ENCODE measurements around the gene DLG3. TPM values are rescaled to one million over a fixed set of nuclear protein-coding genes. Genes with fewer than 3 reads are reported as not detected.

Gene DLG3
- total and polyA plus RNA-seq, 2 of the 8 experiments (the other 6 are each of a cell fraction or from before 2014, with no cell fraction given) = 29.2 to 63.8 TPM

DNA sequence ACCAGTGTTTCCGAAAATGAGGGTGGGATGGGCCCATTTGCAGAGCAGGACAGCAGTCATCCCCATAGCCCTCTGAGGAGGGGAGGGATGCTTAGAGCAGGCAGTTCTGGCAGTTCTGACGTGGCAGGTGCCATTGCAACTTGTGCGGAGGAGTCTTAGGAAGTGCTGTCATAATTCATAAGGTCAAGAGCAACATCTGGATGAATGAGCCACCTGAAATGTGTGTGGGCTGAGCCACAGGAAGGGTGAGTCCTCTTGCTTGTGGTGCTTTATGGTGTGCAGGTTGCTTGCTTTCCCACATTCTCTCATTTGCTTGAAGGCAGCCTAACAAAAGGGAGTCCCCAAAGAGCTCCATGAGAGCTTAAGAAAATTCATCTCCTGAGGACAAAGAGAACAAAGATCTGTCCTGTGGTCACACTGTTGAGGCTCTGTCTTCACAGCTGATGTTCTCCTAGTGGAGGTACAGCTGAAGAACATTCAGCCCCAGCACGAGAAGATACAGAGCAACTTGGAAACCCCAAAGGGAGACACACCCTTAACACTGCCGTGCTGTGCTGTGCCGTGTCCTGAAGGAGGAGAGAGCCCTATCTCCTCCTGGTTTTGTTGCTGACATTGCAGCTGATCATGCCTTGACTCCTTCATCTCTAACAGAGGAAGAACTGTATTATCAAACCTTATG, 60.3 kb downstream of the DLG3 start:
- no peak overlapping the region for H3K4me2 ChIP-seq (ENCODE audit: insufficient read depth in 1 of 2, low read depth in 2 of 2, low read length in 2 of 2)
- DNase-seq (ENCODE audit: low read depth in 1 of 2, low spot score in 2 of 2) = no peak
- H4K20me1 ChIP-seq (replicated peaks in 1 of 2; ENCODE audit: control insufficient read depth in 1 of 2, insufficient read depth in 2 of 2, low read length in 2 of 2) = peaks cover 0 to 5% of the 10 kb centered on the region in 2 experiments
- H3K23me2 ChIP-seq (ENCODE audit: low read depth, low read length) = no peaks in the 10 kb centered on the region
- H3K4me3 ChIP-seq (ENCODE audit: extremely low read depth in 1 of 4, insufficient read depth in 2 of 4, low read depth in 3 of 4, low read length in 4 of 4) = no peak overlapping the region
- peak; percentile 14; the same call in 1 of the 2 replicates for TF ChIP-seq POLR2AphosphoS5 (IDR thresholded peaks at IDR 0.05; ENCODE audit: low read depth, low read length)
- TF ChIP-seq TAF1 (IDR thresholded peaks at IDR 0.05; ENCODE audit: low read depth, low read length) = no peak
- TF ChIP-seq SIN3A (conservative IDR thresholded peaks at IDR 0.05 in 1 of 2, IDR thresholded peaks at IDR 0.05 in 1 of 2; ENCODE audit: low read depth in 1 of 2, low read length in 2 of 2) = no peak
- TF ChIP-seq NRF1 (IDR thresholded peaks at IDR 0.05; ENCODE audit: low read depth, low read length) = no peak
- no peak overlapping the region for H3K9ac ChIP-seq (replicated peaks in 1 of 4; ENCODE audit: extremely low read depth in 1 of 4, low read depth in 3 of 4, low read length in 3 of 4)
- no peaks in the 10 kb centered on the region for H3K27me3 ChIP-seq (replicated peaks in 1 of 4; ENCODE audit: control insufficient read depth in 3 of 4, extremely low read depth in 1 of 4, insufficient read depth in 3 of 4, low read length in 3 of 4)
- H3K14ac ChIP-seq (ENCODE audit: insufficient read length) = no peak overlapping the region
- no peak overlapping the region for H3K27ac ChIP-seq (ENCODE audit: low read depth, low read length)
- H4K91ac ChIP-seq (replicated peaks; ENCODE audit: insufficient read length, low read length) = no peak overlapping the region
- H3K9me3 ChIP-seq (ENCODE audit: insufficient read depth in 2 of 2, low read depth in 1 of 2, low read length in 1 of 2) = no peaks in the 10 kb centered on the region
- FAIRE-seq = no peak
- H3K79me2 ChIP-seq (ENCODE audit: control insufficient read depth in 1 of 2, insufficient read depth in 2 of 2, low read length in 2 of 2) = no peaks in the 10 kb centered on the region
- no peak overlapping the region for H2BK12ac ChIP-seq (ENCODE audit: low read depth, low read length)
- no peak overlapping the region for H4K8ac ChIP-seq (ENCODE audit: extremely low read depth, insufficient read depth, low read length)
- ChIA-PET POLR2A (ENCODE audit: partially characterized antibody) (interaction anchor here (0.6 to 1.8 kb wide), 6 partner anchors 24 to 87 kb away, joined by 3 to 7 read pairs (median 4); partner anchors contain the start of gene GDPD2), CTCF (ENCODE audit: partially characterized antibody) (interaction anchor here (0.7 to 1.2 kb wide), 5 partner anchors 10 to 160 kb away, joined by 3 to 5 read pairs (median 3); no protein-coding TSS in a partner anchor)
- H3K4ac ChIP-seq (replicated peaks; ENCODE audit: insufficient read length, low read depth, low read length) = no peak overlapping the region
- H3K79me1 ChIP-seq (ENCODE audit: low read depth, low read length) = no peaks in the 10 kb centered on the region
- H3K18ac ChIP-seq (ENCODE audit: extremely low read depth, low read length) = no peak overlapping the region
- H3K23ac ChIP-seq (ENCODE audit: insufficient read length) = no peak overlapping the region
- no peak overlapping the region for H2BK20ac ChIP-seq (ENCODE audit: low read length)
- H3K4me1 ChIP-seq (replicated peaks in 1 of 4; ENCODE audit: control insufficient read depth in 3 of 4, insufficient read depth in 4 of 4, low read length in 3 of 4) = peaks cover 0 to 4% (median 1%) of the 10 kb centered on the region in 4 experiments; a peak in 3 of 7 replicates
- H4K5ac ChIP-seq (ENCODE audit: insufficient read length, low read depth, low read length) = no peak overlapping the region
- no peak overlapping the region for H2BK15ac ChIP-seq (ENCODE audit: low read length)
- H2BK120ac ChIP-seq (replicated peaks; ENCODE audit: low read depth, low read length) = no peak overlapping the region
- 76% methylated on average over 6 of the region's 6 CpGs; no CpG with 5 or more reads in 1 of the 2 experiments for WGBS, 2 experiments (ENCODE audit: extremely low coverage in 1 of 2, insufficient coverage in 1 of 2, insufficient read length in 1 of 2, insufficient replicate concordance in 2 of 2, low coverage in 1 of 2, low lambda C conversion rate in 2 of 2, missing lambda C conversion rate in 1 of 2)
- no peak overlapping the region for H3K56ac ChIP-seq (replicated peaks; ENCODE audit: insufficient read length, low read depth, low read length)
- no peak overlapping the region for H2AFZ ChIP-seq (ENCODE audit: low read length)
- no peak overlapping the region for H2AK5ac ChIP-seq (ENCODE audit: low read depth, low read length)
- H2BK5ac ChIP-seq (ENCODE audit: low read depth, low read length) = no peak overlapping the region
- peaks cover 4 to 49% (median 16%) of the 10 kb centered on the region in 4 experiments; a peak in 6 of 8 replicates for H3K36me3 ChIP-seq (ENCODE audit: control insufficient read depth in 2 of 4, insufficient read depth in 4 of 4, low read length in 3 of 4)
